Breast epithelium (tissue), 3 donors: ENCODE measurements around the gene FANK1.

Experiments
- CTCF ChIP-seq, 3 donors: fragments of 450-650 bp; IDR thresholded peaks; one replicate each; pipeline ENCODE4 v1.5.1; 2016 to 2017; ENCODE audit warnings: antibody characterized with exemption in 3 of 3, mild to moderate bottlenecking in 3 of 3, moderate library complexity in 3 of 3
- POLR2A ChIP-seq: fragments of 450-650 bp; IDR thresholded peaks from one replicate; pipeline ENCODE4 v1.6.1; 2016; ENCODE audit warnings: antibody characterized with exemption, mild to moderate bottlenecking, moderate library complexity

GRCh38 chr10:125990974-125991373 is 94.6 kb downstream of the FANK1 start:
- TF ChIP-seq CTCF (IDR thresholded peaks at IDR 0.05), result no peak
- no peak for TF ChIP-seq POLR2A
